Measurements from ENCODE around the gene PLOD1.
"Not testable (repeated sequence)": the region's sequence is repeated elsewhere in the genome, so short reads cannot be mapped to it uniquely, and the experiment has no call there.

PLOD1 gene

GRCh38 chr1:12006167-12006921 is 71.8 kb downstream of the PLOD1 start:
- DNase-seq (ENCODE audit: low spot score) = no peak

DNA sequence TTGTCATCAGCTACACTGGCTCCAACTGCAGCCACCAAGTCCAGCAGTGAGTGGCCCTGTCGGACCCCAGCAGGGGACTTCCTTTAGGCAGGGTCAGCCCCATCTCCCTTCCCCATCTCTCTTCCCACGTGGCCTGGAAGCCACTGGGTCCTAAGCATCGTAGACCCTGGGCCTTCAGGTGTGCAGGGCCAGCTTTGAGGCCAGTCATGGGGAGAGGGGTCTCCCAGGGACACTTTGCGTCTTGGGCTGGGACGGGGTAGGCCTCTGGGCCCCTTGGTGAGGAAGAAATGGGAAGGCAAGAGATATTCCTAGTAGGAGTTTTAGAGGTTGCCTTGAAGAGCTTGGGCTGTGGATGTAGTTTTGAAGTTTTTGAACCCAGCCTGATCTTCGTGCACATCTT is 72.7 kb downstream of the PLOD1 start:
- no peak for DNase-seq (ENCODE audit: low spot score)

DNA sequence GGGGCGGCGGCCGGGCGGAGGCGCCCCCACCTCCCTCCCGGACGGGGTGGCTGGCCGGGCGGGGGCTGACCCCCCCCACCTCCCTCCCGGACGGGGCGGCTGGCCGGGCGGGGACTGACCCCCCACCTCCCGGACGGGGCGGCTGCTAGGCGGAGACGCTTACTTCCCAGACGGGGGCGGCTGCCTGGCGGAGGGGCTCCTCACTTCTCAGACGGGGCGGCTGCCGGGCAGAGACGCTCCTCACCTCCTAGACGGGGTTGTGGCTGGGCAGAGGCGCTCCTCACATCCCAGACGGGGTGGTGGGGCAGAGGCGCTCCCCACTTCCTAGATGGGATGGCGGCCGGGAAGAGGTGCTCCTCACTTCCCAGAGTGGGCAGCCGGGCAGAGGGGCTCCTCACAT is 73.8 kb downstream of the PLOD1 start:
- DNase-seq (ENCODE audit: low spot score) = not testable (repeated sequence)

- DNase-seq (ENCODE audit: low spot score) = no peak
Observed at GRCh38 chr1:12009318-12009947, 74.9 kb downstream of the PLOD1 start.

DNA sequence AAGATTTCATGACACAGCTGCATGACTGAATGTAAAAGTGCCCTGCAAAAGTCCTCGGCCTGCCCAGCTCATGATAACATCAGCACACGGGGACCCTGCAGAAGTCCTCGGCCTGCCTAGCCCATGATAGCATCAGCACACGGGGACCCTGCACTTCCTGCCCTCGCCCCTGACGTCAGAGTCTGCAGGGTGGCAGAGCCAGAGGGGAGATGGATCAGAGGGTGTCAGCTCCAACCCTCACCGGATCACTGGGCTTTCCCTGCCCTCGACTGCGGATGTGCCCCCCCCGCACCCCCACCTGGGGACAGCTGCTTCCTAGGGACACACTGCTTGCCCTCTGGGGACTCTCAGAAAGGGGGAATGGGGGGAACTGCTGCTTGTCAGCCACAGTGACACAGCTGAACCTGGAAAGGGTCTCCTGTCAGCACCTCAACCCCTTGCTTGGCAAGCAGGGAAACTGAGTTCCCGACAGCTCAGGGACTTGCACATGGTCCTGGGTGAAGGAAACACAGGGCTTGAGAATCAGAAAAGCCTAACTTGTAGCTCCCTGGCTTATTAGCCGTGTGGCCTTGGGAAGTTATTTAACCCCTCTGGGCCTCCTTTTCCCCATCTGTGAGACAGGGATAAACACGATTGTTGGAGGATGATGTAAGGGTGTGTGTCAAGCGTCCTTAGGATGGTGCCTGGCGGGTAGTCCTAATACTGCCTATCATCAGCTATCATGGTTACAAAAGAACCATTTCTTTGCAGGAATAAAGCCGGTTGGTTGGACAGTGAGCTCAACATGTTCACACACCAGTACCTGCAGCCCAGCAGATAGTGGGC is 76.4 kb downstream of the PLOD1 start:
- DNase-seq (ENCODE audit: low spot score) = no peak

- no peak for DNase-seq (ENCODE audit: low spot score)
Observed at GRCh38 chr1:12011998-12012397, 77.5 kb downstream of the PLOD1 start.

DNA sequence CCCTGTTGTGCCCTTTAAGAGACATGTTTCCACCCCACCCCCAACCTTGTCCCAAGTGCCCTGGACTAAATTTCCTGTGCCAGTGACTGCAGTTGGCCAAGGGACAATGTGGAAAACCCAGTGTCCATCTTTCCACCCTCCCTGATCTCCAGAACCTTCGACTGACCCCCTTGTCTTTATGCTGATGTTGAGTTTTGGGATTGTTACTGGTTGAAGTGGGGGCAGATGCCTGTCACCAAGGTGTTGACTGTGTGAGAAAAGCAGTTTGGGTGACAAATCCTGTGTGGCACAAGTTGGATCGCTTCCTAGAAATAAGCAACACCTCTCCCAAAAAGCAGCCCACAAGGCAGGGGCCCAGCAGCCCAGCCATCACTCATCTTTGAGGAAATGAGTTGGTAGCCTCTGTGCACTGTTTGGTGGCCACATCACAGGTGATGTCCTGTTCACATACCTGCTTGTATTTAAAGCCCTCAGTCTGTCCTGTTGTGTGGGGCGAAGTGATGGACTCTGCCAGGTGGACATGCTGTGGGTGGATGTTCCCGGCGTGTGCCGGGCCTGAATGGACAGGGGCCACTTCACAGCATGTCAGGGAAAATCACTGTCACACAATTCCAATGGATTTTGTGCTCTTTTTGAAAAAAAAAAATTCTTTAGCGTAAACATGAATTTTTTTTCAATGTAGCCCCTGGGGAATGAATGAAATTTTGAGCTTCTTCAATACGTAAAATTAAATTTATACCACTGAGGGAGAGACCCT is 78.2 kb downstream of the PLOD1 start:
- no peak for DNase-seq (ENCODE audit: low spot score)

- peak; percentile 66 for DNase-seq (ENCODE audit: low spot score)
Observed at GRCh38 chr1:12014141-12014991, 79.8 kb downstream of the PLOD1 start.

DNA sequence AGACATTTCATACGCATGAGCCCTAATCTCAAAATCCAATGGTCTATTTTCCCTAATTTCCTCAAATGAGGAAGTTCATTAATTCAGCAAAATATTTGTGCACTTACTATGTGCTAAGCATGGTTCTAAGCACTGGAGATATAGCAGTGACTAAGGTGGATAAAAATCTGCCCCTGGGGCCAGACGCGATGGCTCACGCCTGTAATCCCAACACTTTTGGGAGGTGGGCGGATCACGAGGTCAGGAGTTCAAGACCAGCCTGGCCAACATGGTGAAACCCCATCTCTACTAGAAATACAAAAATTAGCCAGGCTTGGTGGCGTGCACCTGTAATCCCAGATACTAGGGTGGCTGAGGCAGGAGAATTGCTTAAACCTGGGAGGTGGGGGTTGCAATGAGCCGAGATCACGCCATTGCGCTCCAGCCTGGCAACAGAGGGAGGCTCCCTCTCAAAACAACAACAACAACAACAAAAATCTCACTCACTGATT is 80.5 kb downstream of the PLOD1 start:
- DNase-seq (ENCODE audit: low spot score) = no peak

DNA sequence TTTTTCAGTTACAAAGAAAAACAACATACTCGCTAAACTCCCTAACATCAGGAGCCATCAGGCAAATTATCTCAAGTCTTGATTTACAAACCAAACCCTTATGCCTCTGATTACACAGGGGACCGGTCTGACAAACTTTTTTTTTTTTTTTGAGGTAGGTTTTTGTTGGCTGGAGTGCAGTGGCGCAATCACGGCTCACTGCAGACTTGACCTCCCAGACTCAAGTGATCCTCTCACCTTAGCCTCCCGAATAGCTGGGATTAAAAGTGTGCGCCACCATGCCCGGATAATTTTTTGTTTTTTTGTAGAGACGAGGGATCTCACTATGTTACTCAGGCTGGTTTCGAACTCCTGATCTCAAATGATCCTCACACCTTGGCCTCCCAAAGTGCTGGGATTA is 81.0 kb downstream of the PLOD1 start:
- DNase-seq (ENCODE audit: low spot score) = no peak

DNA sequence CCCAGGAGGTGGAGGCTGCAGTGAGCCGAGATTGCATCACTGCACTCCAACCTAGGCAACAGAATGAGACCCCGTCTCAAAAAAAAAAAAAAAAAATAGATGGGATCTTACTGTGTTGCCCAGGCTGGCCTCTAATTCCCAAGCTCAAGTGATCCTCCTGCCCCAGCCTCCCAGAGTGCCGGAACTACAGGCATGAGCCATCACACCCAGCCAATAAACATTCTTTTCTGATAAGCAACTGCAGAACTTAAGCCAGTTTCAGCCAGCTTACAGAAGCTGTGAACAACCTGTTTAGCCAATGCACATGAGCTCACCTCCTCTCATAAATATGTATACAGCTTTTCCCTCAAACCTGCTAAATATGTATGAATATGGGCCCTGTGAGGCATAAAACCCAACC is 81.7 kb downstream of the PLOD1 start:
- no peak for DNase-seq (ENCODE audit: low spot score)

DNA sequence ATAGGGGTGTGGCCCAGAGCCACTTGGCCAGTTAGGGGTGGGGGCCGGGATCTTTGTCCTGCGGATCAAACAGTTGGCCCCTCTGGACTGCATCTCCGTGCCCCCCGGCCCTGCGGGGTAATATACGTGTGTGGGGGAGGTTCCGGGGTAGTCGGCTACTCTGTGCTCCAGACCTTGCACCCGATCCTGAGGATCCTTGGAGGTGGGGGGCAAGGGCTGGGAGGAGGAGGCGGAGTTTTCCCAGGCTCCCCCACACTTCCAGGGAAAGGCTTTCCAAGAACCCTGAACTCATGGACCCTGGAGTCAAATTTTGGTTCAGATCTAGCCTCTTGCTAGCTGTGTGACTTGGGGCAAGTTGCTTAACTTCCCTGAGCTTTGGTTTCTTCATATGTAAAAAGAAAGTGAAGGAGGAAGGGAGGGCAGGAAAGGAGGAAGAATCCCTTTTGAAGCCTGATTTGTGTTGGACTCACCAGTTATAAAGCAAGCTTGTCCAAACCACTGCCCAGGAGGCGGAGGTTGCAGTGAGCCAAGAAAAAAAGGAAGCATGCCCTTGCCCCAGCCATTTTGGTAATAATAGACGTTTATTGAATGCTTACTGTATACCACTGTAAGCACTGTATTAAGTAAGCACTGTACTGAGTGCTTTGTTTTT is 85.5 kb downstream of the PLOD1 start:
- no peak for DNase-seq (ENCODE audit: low spot score)

DNA sequence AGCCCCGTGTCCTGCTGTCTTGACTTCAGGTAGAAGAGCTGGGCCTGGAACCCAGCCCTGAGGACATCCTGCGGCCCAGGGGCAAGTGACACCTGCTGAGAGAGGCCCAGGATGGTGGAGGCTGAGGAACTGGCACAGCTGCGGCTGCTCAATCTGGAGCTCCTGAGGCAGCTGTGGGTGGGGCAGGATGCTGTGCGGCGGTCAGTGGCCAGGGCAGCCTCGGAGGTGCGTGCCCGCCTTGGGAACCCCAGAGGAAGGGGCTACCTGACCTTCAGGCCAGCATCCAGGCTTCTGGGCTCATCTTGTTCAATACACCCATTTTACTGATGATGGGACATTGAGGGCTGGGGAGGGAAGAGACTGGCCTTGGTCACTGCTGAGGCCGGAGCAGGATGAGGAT is 87.1 kb downstream of the PLOD1 start:
- DNase-seq (ENCODE audit: low spot score) = no peak

- no peak for DNase-seq (ENCODE audit: low spot score)
Observed at GRCh38 chr1:12022036-12022435, 87.5 kb downstream of the PLOD1 start.

Measured in iPS-NIHi11 (cell line).